GM21390 (cell line): ENCODE data around the gene ADAM33.

ENCODE experiments used
- ATAC-seq: cut with Tn5 transposase; IDR thresholded peaks from one replicate; pipeline ENCODE4 v1.9.1; 2021; ENCODE audit not compliant: unreplicated experiment

The ADAM33 gene

DNA sequence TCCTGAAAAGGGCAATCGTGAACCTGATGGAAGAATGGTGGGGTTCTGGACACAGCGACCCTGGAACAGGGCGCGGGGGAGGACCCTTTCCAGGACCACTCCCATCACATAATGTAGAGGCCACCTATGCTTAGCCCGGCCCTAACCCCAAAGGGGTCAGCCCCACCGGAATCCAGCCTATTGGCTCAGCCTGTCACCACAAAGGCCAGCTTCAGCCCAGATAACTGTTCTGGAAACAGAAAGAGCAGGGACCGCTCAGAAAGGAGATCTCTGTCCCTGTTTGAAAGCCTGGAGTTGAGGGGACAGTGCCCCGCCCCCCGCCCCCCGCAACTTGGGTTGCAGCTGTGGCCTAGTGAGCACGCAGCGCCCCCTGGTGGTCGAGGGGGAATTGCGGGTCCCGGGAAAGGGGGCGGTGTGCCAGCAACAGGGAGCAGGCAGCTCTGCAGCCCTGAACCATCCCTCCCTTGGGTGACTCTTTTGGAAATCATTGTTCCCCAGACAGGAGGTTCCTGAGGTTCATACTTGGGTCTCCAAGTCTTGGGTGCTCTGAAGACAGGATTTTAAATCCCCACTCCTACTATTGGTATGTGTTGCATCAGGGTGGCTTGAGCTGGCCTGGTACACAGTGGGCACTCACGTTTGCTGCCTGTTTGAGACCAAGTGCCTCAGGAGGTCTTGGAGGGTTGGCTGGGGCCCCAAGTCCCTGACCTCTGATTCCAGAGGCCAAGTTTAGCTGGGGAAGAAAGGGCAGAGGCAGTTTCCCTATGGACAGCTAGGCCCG, 29.1 kb upstream of the ADAM33 start:
- ATAC-seq, result no peak

DNA sequence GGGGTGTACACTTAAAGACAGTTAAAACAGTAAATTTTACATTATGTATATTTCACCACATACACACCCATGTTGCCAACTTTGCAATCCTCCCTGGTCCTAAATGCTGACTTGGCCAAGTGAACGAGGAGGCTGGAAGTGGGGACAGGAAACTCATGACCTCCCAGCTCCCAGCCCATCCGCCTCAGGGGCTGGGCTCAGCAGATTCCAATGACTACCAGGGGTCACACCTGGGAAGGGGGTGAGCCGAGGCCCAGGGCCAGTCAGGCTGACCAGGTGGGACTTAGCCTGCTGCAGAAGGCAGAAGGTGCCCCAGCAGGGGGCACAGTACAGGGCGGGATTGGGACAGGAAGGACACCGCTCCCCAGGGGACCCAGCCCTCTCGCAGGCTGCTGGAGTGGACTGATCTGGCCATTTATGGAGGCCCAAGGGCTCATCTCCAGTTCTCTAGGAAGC, 28.2 kb upstream of the ADAM33 start:
- no peak for ATAC-seq

DNA sequence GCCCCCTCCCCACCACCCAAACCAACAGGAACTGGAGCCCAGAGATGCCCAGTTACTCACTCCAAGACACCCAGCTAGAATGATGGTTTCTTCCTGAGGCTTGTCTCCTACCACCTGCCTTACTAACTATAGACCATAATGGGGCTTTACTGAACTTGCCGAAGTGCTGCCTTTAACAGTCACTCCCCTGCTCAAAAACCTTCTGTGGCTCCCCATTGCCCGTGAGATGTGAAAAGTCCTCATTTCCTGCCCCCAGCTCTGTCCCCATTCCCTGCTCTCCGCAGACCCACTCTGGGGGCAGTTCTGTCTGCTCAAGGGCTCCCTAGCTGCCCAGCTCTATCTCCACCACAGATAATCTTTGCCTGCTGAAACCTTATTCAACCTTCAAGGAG, 25.7 kb upstream of the ADAM33 start:
- ATAC-seq, result no peak

DNA sequence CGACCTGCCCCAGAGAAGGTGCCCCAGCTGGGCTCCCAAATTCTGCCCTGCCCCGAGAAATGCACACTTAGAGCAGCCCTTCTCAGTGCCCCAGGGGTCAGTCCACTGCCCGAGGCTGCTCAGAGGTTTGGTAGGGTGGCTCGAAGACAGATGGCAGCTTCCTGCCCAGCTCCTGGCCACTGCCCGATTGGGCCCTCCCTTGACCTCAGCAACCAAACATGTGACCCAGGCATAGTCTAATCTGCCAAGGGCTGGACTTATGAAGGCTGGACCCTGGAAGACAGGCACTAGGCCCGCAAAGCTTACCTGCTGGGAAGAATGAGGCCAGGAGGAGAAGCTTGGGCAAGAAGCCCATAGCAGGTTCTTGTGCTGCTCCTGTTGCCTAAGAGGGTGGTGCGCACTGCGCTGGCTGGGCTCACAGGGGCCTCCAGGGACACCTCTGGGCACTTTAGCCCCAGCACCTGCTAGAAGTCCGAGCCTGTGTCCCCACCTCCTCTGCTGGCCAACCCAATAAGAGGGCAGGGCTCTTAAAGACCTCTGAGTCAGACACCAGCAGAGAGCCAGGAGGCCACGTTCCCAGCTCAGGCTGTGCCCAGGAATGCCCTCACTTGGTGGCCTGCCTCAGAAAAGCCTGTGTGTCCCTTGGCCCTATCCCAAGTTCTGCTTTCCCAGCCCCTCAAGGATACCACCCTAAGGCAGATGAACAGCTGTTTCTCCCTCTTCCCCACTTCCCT, 25.1 kb upstream of the ADAM33 start:
- no peak for ATAC-seq

DNA sequence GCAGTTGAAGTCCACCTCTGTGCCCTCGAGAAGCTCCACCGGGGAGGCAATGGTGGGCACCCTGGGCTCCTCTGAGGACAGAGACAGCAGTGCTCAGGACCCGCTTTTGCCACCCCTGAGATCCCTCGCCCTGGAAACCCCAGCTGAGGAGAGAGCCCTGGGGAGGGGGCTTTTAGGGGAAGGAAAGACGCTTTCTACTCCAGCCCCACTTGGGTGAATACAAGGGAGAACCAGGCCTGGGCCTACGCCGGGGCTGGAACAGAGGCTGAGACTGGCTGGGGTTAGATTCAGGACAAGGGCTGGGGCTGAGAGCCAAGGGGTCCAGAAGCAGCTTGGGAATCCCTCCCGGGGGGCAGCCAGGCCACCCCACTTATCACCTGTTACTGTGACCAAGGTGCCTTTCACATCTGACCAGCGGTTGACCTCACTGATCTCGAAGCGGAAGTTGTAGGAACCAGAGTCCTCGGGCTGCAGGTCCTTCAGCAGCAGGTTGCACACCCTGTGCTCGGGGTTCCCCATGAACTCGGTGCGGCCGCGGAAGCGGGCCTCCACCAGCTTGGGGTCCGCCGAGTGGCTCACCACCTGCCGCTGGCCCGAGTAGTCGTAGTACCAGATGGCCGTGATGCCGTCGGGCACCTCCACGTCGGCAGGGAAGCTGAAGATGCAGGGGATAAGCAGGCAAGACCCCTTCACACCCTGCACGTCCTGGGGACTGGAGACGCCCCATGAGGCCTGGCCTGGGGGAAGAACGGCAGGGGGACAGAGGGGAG, 24.3 kb upstream of the ADAM33 start:
- ATAC-seq, result no peak

DNA sequence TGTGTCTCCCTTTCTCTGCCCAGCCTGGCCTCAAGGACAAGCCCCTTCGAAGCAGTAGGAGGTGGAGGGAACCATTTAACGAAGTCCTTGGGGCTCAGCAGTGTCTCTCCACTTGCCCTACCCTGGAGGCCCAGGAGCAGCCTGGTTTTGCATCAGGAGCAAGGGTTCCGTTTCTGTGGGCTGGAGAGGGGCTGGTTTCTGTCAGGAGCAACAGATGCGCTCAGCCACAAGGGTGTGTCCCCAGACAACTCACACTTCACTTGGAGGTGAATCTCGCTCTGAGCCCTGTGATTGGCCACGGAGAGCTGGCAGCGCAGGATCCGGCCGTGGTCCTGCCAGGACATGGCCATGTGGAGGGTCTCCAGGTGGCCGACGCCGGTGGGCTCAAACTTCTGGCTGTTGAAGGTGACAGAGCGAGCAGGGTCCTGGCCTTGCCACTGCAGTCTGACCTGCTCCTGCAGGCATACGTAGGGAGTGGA, 23.7 kb upstream of the ADAM33 start:
- no peak for ATAC-seq

DNA sequence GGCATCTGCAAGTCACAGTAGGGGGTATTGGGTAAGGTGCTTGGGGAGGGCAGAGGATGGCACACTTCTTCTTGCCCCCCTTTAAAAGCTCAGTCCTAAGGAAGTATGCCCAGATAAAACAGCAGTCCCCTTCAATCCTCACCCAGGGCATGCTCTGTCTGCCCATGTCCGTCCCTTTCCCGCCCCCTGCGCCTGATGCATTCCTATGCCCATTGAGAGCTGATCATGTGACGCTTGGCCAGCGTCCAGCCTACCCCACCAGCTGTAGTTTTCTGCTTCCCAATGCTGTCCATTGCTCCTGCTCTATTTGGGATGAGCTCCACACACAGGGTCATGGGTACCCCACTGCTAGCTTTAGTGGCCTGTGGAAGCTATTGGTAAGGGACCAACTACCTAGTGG, 22.3 kb upstream of the ADAM33 start:
- ATAC-seq, result no peak

DNA sequence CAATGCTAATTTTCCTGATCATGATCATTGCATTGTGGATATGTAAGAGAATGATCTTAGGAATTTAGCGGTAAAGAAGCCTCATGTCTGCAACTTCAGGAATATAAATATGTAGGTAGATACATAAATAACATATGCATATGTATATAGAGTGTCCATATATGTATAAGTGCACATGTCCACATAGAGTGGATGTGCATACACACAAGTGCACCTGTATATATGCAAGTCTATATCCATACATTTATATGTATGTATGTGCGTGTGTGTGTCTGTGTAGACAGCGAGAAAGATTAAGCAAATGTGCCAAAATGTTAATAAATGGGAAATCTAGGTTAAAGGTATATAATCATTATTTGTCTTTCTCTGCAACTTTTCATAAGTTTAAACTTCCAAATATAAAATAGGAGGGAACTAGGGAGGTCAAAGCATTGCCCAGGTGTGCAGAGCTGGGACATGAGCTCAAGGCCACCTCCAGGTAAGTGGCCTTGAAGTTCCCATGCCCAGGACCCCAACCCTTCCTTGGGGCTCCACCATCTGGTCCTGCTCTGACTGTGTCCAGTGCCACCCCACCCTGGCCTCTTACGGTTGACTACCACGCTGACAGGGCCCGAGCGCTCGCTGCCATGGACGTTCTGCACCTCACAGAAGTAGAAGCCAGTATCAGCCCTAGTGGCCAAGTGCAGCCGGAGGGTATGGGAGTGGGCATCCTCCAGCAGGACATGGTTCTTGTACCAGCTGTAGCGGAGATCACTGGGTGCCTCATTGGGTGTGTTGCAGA, 21.0 kb upstream of the ADAM33 start:
- no peak for ATAC-seq

DNA sequence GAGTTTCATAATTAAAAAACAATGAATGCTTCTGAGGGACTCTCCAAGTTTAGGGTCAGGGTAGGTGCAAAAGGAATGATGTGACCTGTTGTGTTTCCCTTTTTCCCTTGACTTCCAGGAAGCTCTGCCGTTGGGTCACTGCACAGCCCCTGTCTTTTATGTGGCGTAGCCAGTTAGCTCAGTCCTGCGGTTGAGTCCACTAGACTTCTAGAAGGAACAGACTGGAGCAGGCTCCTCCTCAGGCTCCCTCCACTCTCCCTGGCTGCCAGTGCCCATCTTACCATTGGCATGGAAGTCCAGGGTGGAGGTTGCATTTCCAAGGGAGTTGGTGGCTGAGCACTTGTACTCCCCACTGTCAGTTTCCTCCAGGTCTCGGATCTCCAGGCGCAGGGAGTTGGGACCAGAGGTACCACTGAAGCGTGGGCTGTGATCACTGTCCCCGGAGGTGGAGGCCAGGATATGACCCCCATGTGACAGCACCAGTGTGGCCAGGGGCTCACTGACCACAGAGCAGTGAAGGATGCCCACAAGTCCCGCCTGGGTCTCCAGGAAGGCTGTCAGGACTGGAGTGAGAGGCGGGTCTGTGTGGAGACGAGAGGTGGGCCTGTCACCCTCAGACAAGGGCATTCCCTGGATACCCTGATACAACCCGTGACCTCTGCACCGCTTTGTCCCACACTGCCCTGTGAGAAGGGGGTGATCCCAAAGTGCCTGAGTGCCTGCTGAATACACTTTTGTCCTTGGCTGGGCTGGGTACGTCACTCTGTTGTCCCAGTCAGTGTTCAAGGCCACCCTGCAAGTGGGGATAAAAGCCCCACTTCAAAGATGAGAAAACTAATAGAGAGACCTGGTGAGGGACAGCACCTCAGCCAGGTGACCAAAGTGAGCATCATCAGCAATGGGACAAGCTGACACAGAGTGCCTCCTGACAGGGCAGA, 19.5 kb upstream of the ADAM33 start:
- ATAC-seq, result no peak

DNA sequence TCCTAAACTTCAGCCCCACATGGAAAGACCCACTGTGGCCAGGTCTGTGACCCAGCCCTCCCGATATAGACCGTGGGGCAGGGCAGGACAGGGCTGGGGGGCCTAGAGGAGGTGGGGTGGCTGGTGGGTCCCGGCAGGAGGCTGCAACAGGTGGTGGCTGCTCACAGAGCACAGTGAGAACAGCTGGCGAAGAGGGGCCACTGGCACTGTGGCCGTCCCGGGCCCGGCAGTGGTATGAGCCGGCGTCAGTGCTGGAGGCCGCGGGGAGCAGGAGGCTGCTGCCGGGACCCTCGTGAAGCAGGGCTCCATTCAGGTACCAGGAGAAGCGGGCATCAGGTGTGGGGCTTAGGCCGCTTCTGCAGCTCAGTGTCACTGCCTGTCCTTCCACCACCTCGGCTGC, 17.2 kb upstream of the ADAM33 start:
- no peak for ATAC-seq

DNA sequence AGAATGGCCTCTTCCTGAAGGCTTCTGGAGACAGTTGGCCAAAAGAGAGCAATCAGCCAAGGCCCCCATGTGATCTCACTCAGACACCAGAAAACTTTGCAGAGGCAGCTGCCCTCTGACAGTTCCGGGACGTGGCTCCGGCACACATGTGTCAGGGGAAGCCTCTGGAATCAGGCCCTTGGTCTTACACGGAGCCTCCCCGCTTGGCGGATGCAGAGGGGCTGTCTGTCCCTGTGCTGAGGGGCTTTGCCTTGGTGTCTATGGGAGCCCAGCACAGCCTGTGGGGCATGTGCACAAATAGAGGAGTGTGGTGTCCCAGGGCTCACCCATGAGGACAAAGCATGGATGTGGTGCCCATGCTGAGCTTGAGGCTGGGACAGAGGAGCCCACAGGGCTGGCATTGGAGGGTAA, 16.8 kb upstream of the ADAM33 start:
- no peak for ATAC-seq

DNA sequence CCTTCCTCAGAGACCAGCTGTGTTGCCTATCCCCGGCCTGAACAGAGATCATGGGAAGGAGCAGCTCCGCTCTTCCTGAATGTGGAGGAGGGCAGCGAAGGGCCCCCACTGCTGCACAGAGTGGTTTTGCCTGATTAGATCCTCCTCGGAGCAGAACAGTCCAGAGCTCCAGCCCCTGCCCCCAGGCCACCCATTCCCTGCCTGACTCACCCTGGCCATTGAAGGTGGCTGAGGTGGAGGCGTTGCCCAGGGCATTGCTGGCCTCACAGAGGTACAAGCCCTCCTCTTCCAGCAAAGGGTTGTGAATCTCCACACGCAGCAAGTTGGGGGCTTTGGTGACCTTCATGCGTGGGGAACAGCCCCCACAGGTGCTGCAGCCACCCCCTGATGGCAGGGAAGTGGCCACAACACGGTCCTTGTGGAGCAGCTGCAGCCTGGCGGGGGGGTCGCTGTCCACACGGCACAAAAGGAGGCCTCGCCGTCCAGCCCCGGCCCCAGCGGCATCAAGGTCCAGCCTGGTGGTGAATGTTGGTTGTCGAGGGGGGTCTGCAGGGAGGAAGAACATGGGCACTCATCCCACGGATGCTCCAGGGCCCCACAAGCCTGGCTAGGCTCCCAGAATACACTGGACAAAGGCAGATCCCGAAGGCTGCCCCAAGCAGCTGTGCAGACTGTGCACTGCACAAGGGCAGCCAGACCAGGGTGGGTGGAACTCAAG, 15.9 kb upstream of the ADAM33 start:
- ATAC-seq, result no peak

DNA sequence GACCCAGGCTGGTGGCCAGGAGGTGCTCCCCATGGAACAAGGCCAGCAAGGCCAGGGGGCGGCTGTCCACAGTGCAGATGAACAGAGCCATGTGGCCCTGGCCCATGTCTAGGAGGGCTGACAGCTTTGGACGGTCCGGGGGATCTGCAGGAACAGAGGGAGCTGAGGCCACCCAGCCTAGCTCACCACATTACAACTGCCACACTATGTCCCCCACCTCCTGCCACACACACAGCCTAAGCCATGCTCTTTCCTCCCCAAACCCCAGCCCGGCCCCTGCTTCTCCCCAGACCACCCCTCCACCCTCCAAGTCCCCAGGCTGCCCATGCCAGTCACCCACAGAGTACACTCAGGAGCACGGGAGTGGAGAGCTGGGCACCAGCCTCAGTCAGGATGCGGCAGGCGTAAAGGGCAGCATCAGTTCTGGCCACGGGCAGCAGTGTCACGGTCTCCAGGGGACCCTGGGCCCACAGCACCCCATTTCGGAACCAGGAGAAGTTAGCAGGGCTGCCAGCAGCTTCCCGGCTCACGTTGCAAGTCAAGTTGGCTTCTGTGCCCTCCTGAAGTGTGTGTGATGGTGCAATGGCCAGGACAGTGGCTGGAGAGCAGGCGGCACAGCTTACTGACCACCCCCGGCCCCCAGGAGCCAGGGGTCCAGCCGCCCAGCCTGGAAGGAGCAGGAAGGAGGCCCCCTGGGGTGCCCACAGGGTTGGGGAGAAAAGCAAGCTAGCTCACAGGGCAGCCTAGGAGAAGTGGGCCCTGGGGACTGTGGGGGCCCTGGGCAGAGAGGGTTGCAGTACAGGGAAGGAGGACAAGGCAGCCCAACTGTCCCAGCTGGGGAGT, 15.2 kb upstream of the ADAM33 start:
- no peak for ATAC-seq

DNA sequence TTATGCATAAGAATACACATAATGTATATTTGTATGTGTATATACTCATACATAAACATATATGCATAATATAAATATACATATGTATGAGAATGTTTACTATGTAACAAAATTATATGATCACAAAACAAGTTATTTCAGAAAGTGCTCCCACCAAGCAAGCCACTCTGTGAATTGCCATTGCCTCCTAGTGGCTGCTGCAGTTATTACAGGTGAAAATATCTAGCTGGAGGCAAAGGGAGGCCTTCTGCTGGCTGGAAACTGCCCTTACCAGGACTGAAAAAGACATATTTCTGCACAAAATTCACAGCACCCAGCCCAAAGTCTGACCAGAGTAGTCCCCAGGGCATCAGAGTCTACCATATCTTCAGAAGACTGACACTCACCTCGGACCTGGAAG, 14.4 kb upstream of the ADAM33 start:
- ATAC-seq, result no peak

DNA sequence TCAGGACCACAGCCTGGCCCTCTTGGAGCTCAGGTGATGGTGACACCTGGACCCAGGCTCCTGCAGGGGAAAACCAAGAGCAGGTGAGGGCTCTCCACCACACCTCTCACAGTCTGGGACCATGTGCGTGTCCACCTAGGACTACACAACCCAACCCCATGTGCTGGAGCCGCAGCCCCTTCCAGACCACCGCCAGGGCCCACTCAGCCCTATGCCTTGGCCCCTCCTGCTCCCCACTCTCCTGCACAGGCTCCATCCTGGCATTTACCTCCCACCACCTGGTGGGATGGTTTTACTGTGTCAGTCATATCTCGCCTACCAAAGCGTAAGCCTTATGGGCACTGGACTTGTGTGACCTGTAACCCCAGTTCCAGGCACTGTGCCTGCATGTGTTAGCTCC, 13.1 kb upstream of the ADAM33 start:
- no peak for ATAC-seq

DNA sequence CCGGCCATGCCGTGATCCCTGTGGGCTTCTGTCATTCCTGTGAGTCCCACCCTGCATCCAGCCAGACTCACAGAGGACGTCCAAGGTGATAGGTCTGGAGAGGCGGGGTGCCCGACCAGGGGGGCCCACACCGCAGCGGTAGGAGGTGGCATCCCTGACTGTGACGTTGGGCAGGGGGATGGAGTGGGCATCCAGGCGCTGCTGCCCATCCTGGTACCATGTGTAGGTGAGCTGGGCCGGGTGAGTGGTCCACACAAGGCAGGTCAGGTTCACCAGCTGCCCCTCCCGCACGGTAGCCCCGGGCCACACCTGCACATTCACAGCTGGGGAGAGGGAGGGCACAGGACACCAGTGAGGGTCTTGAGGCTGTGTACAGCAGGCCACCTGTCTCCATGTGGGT, 11.6 kb upstream of the ADAM33 start:
- ATAC-seq, result no peak

DNA sequence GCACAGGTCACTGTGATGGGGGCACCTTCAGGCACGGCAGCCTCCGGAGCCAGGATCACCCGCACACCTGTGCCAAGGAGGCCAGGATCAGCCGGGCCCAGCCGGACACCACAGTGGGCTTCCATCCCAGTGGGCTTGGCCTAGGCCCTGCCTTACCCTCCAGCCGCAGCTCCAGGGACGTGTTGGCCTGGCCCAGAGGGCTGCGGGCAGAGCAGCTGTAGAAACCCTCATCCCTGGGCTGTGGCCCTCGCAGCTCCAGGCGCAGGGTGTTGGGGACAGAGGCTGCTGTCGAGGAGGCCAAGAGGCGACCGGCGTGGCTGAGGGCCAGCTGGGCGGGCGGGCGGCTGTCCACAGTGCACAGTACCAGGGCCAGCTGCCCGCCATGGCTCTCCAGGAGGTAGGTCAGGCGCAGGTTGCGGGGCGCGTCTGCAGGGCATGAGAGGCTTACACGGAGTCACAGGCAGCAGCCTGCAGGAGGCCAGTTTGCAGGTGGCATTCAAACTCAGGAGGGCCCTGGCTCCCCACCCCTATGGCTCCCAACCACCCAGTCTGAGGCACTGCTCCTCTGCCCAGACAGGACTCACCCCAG, 11.0 kb upstream of the ADAM33 start:
- no peak for ATAC-seq

DNA sequence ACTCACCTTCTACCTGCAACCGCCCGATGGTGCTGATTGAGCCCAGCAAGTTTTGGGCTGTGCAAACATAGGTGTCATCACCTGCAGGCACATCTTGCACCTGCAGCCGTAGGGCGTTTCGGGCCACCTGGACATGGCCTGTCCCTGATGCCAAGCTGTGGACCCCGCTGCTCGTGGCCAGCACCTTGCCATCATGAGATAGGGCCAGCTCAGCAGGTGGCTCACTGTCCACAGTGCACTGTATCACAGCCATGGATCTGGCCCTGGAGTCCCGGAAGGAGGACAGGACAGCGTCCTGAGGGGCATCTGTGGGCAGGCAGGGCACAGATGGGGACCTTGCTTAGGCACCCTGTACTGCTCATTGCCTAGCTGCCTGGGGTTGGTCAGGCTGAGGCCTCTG, 10.1 kb upstream of the ADAM33 start:
- no peak for ATAC-seq
